Measurements from ENCODE around the gene ARMC2.
"Not testable (repeated sequence)": the region's sequence is repeated elsewhere in the genome, so short reads cannot be mapped to it uniquely, and the experiment has no call there.

ARMC2 gene

GRCh38 chr6:108848116-108848868, at the start of gene ARMC2:
Gene ARMC2 (plus strand): TSS chr6:108848422. CDS start chr6:108854268, 5,846 bp downstream.
- DNase-seq (ENCODE audit: low read depth in 2 of 2) = peak; percentile 77 to 80

GRCh38 chr6:108798670-108799353, 49.4 kb upstream of the ARMC2 start:
- DNase-seq (ENCODE audit: low read depth in 2 of 2) = no peak

- no peak for DNase-seq (ENCODE audit: low read depth in 2 of 2)
These were observed 48.9 kb upstream of the ARMC2 start for GRCh38 chr6:108799354-108799717.

- DNase-seq (ENCODE audit: low read depth in 2 of 2) = no peak
These were observed 48.4 kb upstream of the ARMC2 start for GRCh38 chr6:108799791-108800190.

GRCh38 chr6:108800427-108800864, 47.8 kb upstream of the ARMC2 start:
- no peak for DNase-seq (ENCODE audit: low read depth in 2 of 2)

- no peak for DNase-seq (ENCODE audit: low read depth in 2 of 2)
These were observed 46.9 kb upstream of the ARMC2 start for GRCh38 chr6:108801366-108801765.

- DNase-seq (ENCODE audit: low read depth in 2 of 2) = no peak
These were observed 44.2 kb upstream of the ARMC2 start for GRCh38 chr6:108803982-108804490.

- DNase-seq (ENCODE audit: low read depth in 2 of 2) = no peak
These were observed 43.3 kb upstream of the ARMC2 start for GRCh38 chr6:108804956-108805355.

- DNase-seq (ENCODE audit: low read depth in 2 of 2) = no peak
These were observed 42.5 kb upstream of the ARMC2 start for GRCh38 chr6:108805611-108806167.

GRCh38 chr6:108806171-108806570, 42.1 kb upstream of the ARMC2 start:
- DNase-seq (ENCODE audit: low read depth in 2 of 2) = no peak

GRCh38 chr6:108806665-108807064, 41.6 kb upstream of the ARMC2 start:
- no peak for DNase-seq (ENCODE audit: low read depth in 2 of 2)

GRCh38 chr6:108807928-108808327, 40.3 kb upstream of the ARMC2 start:
- DNase-seq (ENCODE audit: low read depth in 2 of 2) = no peak

GRCh38 chr6:108809211-108809610, 39.0 kb upstream of the ARMC2 start:
- DNase-seq (ENCODE audit: low read depth in 2 of 2) = no peak

- DNase-seq (ENCODE audit: low read depth in 2 of 2) = no peak
These were observed 38.1 kb upstream of the ARMC2 start for GRCh38 chr6:108810057-108810643.

GRCh38 chr6:108811490-108811889, 36.7 kb upstream of the ARMC2 start:
- no peak for DNase-seq (ENCODE audit: low read depth in 2 of 2)

GRCh38 chr6:108813218-108813617, 35.0 kb upstream of the ARMC2 start:
- not testable (repeated sequence) for DNase-seq (ENCODE audit: low read depth in 2 of 2)

- not testable (repeated sequence) for DNase-seq (ENCODE audit: low read depth in 2 of 2)
These were observed 30.9 kb upstream of the ARMC2 start for GRCh38 chr6:108817276-108817675.

GRCh38 chr6:108820006-108820405, 28.2 kb upstream of the ARMC2 start:
- no peak for DNase-seq (ENCODE audit: low read depth in 2 of 2)

GRCh38 chr6:108822401-108822800, 25.8 kb upstream of the ARMC2 start:
- DNase-seq (ENCODE audit: low read depth in 2 of 2) = no peak

- no peak for DNase-seq (ENCODE audit: low read depth in 2 of 2)
These were observed 22.9 kb upstream of the ARMC2 start for GRCh38 chr6:108825326-108825725.

GRCh38 chr6:108831104-108831503, 17.1 kb upstream of the ARMC2 start:
- DNase-seq (ENCODE audit: low read depth in 2 of 2) = no peak

- DNase-seq (ENCODE audit: low read depth in 2 of 2) = no peak
These were observed 15.5 kb upstream of the ARMC2 start for GRCh38 chr6:108832738-108833137.
